ENCODE data around the gene RRAS2. TPM values are rescaled to one million over a fixed set of nuclear protein-coding genes. Genes with fewer than 3 reads are reported as not detected.
A peak's percentile ranks its signal among the peaks of the same experiment; 100 is the strongest.

The RRAS2 gene
- total and polyA plus RNA-seq, 10 of the 15 experiments (the other 5 are each of a cell fraction or from before 2014, with no cell fraction given), result 26.9 to 72.4 (median 45.4) TPM

DNA sequence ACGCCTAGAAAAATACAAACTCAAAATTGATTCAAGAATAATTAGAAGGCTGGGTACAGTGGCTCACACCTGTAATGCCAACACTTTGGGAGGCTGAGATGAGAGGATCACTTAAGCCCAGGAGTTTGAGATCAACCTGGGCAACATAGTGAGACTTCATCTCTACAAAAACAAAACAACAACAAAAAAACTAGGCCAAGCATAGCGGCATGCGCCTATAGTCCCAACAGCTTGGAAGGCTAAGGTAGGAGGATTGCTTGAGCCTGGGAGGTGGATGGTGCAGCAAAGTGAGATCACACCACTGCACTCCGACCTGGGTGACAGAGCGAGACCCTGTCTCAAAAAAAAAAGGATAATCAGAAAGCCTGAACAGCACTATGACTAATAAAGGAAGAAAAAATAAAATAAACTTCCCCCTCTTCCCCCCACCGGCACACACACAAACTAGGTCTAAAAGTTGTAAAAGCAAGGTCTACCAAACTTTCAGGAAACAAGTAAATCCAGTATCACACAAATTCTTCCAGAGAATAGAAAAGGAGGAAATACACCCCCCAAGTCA, 35.8 kb downstream of the RRAS2 start:
- intact Hi-C loops (cut with micrococcal nuclease; ENCODE audit: unreplicated experiment) (no loop called here), in situ Hi-C loops (cut with MboI) (no loop called here)
- Histone ChIP-seq H3K9me3 (replicated peaks; ENCODE audit: control insufficient read depth, insufficient read depth, low read length) (no peaks in the 10 kb centered on the region; the same call in none of the 3 replicates), H3K4me2 (ENCODE audit: control insufficient read depth, insufficient read depth) (peak overlapping the region; percentile 84), H3K4me1 (ENCODE audit: control insufficient read depth, insufficient read depth, low read length) (peaks cover 25% of the 10 kb centered on the region), H3K9ac (ENCODE audit: control insufficient read depth, insufficient read depth, low read length) (peak overlapping the region; percentile 53), H2AFZ (ENCODE audit: control insufficient read depth, low read depth, low read length) (peak overlapping the region; percentile 46; the same call in 1 of the 2 replicates), H3K79me2 (ENCODE audit: control insufficient read depth, insufficient read depth, low read length) (peaks cover 87% of the 10 kb centered on the region), H3K27ac (ENCODE audit: control insufficient read depth, insufficient read depth) (peak overlapping the region; percentile 67), H3K4me3 (peak overlapping the region; percentile 47), H4K20me1 (ENCODE audit: control insufficient read depth, insufficient read depth) (no peaks in the 10 kb centered on the region), H3K36me3 (ENCODE audit: control insufficient read depth in 2 of 2, insufficient read depth in 2 of 2, low read length in 1 of 2) (no peaks in the 10 kb centered on the region), H3K27me3 (replicated peaks in 1 of 2; ENCODE audit: control insufficient read depth in 2 of 2, insufficient read depth in 2 of 2, low read length in 1 of 2) (no peaks in the 10 kb centered on the region)
- FAIRE-seq (no peak), DNase-seq (ENCODE audit: low read depth, low spot score) (no peak), ATAC-seq (peak; percentile 41)
- CTCF ChIA-PET, result interaction anchor here (0.7 kb wide), 1 partner anchor 96 kb away, joined by 3 read pairs; no protein-coding TSS in a partner anchor
- WGBS (ENCODE audit: insufficient coverage, insufficient replicate concordance, low lambda C conversion rate, missing lambda C conversion rate), result 2% methylated on average over 6 of the region's 6 CpGs
- SMC1A ChIA-PET (ENCODE audit: uncharacterized antibody, unreplicated experiment), result interaction anchor here (0.8 to 5.6 kb wide), 3 partner anchors 10 to 90 kb away, joined by 3 to 33 read pairs (median 12); no protein-coding TSS in a partner anchor
- no TSS peak for BruUV-seq (replicated peaks)
- RAD21 ChIA-PET (ENCODE audit: unreplicated experiment), result interaction anchor here (1.2 to 2.2 kb wide), 2 partner anchors 19 to 132 kb away, joined by 4 to 5 read pairs; no protein-coding TSS in a partner anchor
- POLR2A ChIA-PET, result interaction anchor here (1.1 to 3.4 kb wide), 2 partner anchors 10 to 35 kb away, joined by 3 to 16 read pairs; no protein-coding TSS in a partner anchor
- TF ChIP-seq ZBTB11 (CRISPR knock-in tag; IDR thresholded peaks at IDR 0.05) (no peak), HCFC1 (IDR thresholded peaks at IDR 0.05; ENCODE audit: low read length) (no peak), NRF1 (conservative IDR thresholded peaks at IDR 0.05; ENCODE audit: low read depth, low read length) (no peak), PML (IDR thresholded peaks at IDR 0.05; ENCODE audit: low read length) (0 out of 2 replicates have a peak, but pooled peaks have one; percentile 32), JUNB (IDR thresholded peaks at IDR 0.05) (peak; percentile 68), SIN3A (IDR thresholded peaks at IDR 0.05; ENCODE audit: low read depth, low read length) (no peak), CBX3 (IDR thresholded peaks at IDR 0.05; ENCODE audit: borderline replicate concordance, low read depth) (no peak), NFIC (IDR thresholded peaks at IDR 0.05; ENCODE audit: low read depth, low read length) (peak; percentile 47), ZNF274 (IDR thresholded peaks at IDR 0.05; ENCODE audit: insufficient read depth, insufficient read length) (no peak), RCOR1 (conservative IDR thresholded peaks at IDR 0.05; ENCODE audit: low read depth, low read length) (no peak), SMAD5 (IDR thresholded peaks at IDR 0.05; ENCODE audit: low read depth) (no peak), IKZF1 (conservative IDR thresholded peaks at IDR 0.05) (0 out of 2 replicates have a peak, but pooled peaks have one; percentile 17), PAX8 (IDR thresholded peaks at IDR 0.05) (no peak), HDGF (IDR thresholded peaks at IDR 0.05) (peak; percentile 76), CHD4 (IDR thresholded peaks at IDR 0.05) (no peak), EED (IDR thresholded peaks at IDR 0.05; ENCODE audit: low read depth) (0 out of 2 replicates have a peak, but pooled peaks have one; percentile 30), CREB1 (IDR thresholded peaks at IDR 0.05; ENCODE audit: low read depth) (peak; percentile 15; the same call in 1 of the 2 replicates), BHLHE40 (IDR thresholded peaks at IDR 0.05; ENCODE audit: borderline replicate concordance in 1 of 2, low read depth in 2 of 2, low read length in 1 of 2) (0 out of 4 replicates have a peak, but pooled peaks of 1 of the 2 experiments have one; percentile 6)
- TF ChIP-seq, protein P1, sequence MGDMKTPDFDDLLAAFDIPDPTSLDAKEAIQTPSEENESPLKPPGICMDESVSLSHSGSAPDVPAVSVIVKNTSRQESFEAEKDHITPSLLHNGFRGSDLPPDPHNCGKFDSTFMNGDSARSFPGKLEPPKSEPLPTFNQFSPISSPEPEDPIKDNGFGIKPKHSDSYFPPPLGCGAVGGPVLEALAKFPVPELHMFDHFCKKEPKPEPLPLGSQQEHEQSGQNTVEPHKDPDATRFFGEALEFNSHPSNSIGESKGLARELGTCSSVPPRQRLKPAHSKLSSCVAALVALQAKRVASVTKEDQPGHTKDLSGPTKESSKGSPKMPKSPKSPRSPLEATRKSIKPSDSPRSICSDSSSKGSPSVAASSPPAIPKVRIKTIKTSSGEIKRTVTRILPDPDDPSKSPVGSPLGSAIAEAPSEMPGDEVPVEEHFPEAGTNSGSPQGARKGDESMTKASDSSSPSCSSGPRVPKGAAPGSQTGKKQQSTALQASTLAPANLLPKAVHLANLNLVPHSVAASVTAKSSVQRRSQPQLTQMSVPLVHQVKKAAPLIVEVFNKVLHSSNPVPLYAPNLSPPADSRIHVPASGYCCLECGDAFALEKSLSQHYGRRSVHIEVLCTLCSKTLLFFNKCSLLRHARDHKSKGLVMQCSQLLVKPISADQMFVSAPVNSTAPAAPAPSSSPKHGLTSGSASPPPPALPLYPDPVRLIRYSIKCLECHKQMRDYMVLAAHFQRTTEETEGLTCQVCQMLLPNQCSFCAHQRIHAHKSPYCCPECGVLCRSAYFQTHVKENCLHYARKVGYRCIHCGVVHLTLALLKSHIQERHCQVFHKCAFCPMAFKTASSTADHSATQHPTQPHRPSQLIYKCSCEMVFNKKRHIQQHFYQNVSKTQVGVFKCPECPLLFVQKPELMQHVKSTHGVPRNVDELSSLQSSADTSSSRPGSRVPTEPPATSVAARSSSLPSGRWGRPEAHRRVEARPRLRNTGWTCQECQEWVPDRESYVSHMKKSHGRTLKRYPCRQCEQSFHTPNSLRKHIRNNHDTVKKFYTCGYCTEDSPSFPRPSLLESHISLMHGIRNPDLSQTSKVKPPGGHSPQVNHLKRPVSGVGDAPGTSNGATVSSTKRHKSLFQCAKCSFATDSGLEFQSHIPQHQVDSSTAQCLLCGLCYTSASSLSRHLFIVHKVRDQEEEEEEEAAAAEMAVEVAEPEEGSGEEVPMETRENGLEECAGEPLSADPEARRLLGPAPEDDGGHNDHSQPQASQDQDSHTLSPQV (IDR thresholded peaks at IDR 0.05), result no peak
